Gastroesophageal sphincter (tissue), 4 donors: ENCODE data around the gene CRIM1. TPM values are rescaled to one million over a fixed set of nuclear protein-coding genes. Genes with fewer than 3 reads are reported as not detected.
A peak's percentile ranks its signal among the peaks of the same experiment; 100 is the strongest.

ENCODE experiments used
- ATAC-seq: fragments of 150-250 bp; one replicate; pipeline ENCODE4 v1.9.1; 2016; ENCODE audit warnings: mild to moderate bottlenecking, moderate library complexity
- H3K27ac ChIP-seq, 4 donors: fragments of 200-600 bp; sonication (generic) in 3 of 4; 1 replicate in 3 of 4; 2 replicates in 1 of 4; pipeline ENCODE4 v1.5.1; 2016 to 2019
- H3K27me3 ChIP-seq: fragments of 200-600 bp; sonication (generic); one replicate; pipeline ENCODE4 v1.5.1; 2019
- H3K36me3 ChIP-seq, 2 donors: fragments of 200-600 bp; sonication (generic); one replicate each; pipeline ENCODE4 v1.5.1; 2019; ENCODE audit warnings: control low read depth in 1 of 2
- H3K4me1 ChIP-seq, 3 donors: fragments of 200-600 bp; sonication (generic); 1 replicate in 2 of 3; 2 replicates in 1 of 3; pipeline ENCODE4 v1.5.1; 2016 to 2019; ENCODE audit warnings: control low read depth in 2 of 3
- H3K4me3 ChIP-seq, 2 donors: fragments of 200-600 bp; sonication (generic); one replicate each; pipeline ENCODE4 v1.5.1; 2019; ENCODE audit warnings: mild to moderate bottlenecking in 1 of 2, moderate library complexity in 1 of 2
- H3K9me3 ChIP-seq, 3 donors: fragments of 200-600 bp; sonication (generic); one replicate each; pipeline ENCODE4 v1.5.1; 2017 to 2019; ENCODE audit warnings: control low read depth in 2 of 3
- EP300 ChIP-seq: sonication (generic); formaldehyde crosslinking; IDR thresholded peaks from one replicate; pipeline ENCODE4 v1.6.1; 2017; ENCODE audit warnings: antibody characterized with exemption, mild to moderate bottlenecking
- POLR2A ChIP-seq, 2 donors: fragments of 450-650 bp; IDR thresholded peaks; one replicate each; pipeline ENCODE4 v1.6.1; 2017; ENCODE audit warnings: antibody characterized with exemption in 2 of 2, mild to moderate bottlenecking in 2 of 2, moderate library complexity in 1 of 2
- POLR2AphosphoS5 ChIP-seq: sonication (generic); formaldehyde crosslinking; IDR thresholded peaks from one replicate; pipeline ENCODE4 v1.6.1; 2017; ENCODE audit warnings: antibody characterized with exemption
- WGBS, 2 donors: methylation state at CpG; one replicate each; pipeline ENCODE4 v1.1.5; 2018; ENCODE audit warnings: low coverage in 1 of 2; 5-methylcytosine and 5-hydroxymethylcytosine counted together
- total RNA-seq, 4 donors: library from RNA; depleted of rRNA; stranded (reverse); fragments of >200 nt; gene quantifications; one replicate each; pipeline ENCODE4 v1.1.0, GENCODE V29; 2016
- TF ChIP-seq, protein P1 (sequence below), 4 experiments: fragments of 200-600 bp in 2 of 4; fragments of 450-650 bp in 2 of 4; sonication (generic) in 1 of 4; IDR thresholded peaks; one replicate each; pipeline ENCODE4 v1.5.1; 2017 to 2019; ENCODE audit warnings: antibody characterized with exemption in 4 of 4, mild to moderate bottlenecking in 2 of 4, moderate library complexity in 2 of 4

The CRIM1 gene
- total RNA-seq, 4 donors from 2014 or later, result 150 to 342 (median 203) TPM

DNA sequence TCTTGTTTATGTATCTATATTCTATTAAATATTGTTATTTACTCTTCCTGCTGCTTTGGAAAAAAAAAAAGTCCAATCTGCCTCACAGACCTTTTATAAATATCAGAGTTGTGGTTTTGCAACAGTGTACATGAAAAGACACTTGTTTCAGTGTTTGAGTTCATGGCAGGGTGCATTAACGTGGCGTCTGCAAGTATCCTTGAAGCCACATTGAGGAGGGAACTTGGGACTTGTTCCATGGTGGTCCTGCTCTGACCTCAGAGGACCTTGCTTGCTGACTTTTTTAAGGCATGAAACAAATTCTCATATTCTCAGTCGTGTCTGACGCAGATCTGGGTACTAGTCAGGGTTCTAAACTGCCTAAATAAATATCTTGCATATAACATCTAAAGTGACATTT lies 55.1 kb downstream of the CRIM1 start:
- 66% methylated on average over 4 of the region's 4 CpGs for WGBS, 2 donors
- no peak for ATAC-seq
- Histone ChIP-seq H3K27ac (peak overlapping the region in 3 of 4 donors; percentile 2 to 75 (median 73)), H3K9me3 (no peaks in the 10 kb centered on the region), H3K27me3 (no peaks in the 10 kb centered on the region), H3K4me3 (no peak overlapping the region), H3K4me1 (peaks cover 16 to 96% (median 21%) of the 10 kb centered on the region in 3 donors), H3K36me3 (no peaks in the 10 kb centered on the region)
- TF ChIP-seq EP300, result no peak
- TF ChIP-seq, protein P1, sequence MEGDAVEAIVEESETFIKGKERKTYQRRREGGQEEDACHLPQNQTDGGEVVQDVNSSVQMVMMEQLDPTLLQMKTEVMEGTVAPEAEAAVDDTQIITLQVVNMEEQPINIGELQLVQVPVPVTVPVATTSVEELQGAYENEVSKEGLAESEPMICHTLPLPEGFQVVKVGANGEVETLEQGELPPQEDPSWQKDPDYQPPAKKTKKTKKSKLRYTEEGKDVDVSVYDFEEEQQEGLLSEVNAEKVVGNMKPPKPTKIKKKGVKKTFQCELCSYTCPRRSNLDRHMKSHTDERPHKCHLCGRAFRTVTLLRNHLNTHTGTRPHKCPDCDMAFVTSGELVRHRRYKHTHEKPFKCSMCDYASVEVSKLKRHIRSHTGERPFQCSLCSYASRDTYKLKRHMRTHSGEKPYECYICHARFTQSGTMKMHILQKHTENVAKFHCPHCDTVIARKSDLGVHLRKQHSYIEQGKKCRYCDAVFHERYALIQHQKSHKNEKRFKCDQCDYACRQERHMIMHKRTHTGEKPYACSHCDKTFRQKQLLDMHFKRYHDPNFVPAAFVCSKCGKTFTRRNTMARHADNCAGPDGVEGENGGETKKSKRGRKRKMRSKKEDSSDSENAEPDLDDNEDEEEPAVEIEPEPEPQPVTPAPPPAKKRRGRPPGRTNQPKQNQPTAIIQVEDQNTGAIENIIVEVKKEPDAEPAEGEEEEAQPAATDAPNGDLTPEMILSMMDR (IDR thresholded peaks at IDR 0.05), result no peak
- no peak for TF ChIP-seq POLR2A (IDR thresholded peaks at IDR 0.05)
- TF ChIP-seq POLR2AphosphoS5, result no peak

DNA sequence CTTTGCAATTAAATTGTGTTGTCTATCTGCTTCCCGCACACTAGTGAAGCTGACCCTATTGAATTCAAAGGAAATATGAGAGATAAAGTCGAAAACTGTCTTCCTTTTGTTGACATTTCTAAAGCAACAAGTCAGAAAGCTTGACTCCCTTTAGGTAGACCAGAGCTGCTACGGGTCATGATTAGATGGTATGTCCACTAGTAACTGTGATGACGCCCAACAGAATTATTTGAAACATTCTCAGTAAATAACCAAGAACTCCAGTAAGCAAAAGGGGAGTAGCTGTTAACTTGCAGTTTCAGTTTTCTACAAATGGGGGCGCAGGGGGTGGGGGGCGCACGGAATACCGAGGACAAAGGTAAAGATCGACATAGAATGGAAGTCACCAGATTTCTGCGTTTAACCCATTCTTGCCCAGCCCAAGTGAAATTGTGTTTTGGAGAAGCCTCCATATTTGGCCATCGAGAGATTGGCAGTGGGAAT lies 56.4 kb downstream of the CRIM1 start:
- WGBS, 2 donors, result 51 to 60% methylated on average over 10 to 11 of the region's 11 CpGs
- H3K27ac ChIP-seq, result peak overlapping the region in 3 of 4 donors; percentile 20 to 55 (median 41)
- H3K27me3 ChIP-seq, result no peaks in the 10 kb centered on the region
- no peak overlapping the region for H3K4me3 ChIP-seq
- no peak for ATAC-seq
- H3K36me3 ChIP-seq, result no peaks in the 10 kb centered on the region
- no peaks in the 10 kb centered on the region for H3K9me3 ChIP-seq
- TF ChIP-seq POLR2A (IDR thresholded peaks at IDR 0.05) (no peak), POLR2AphosphoS5 (no peak), EP300 (no peak)
- TF ChIP-seq, protein P1 (IDR thresholded peaks at IDR 0.05), result no peak
- H3K4me1 ChIP-seq, result peaks cover 19 to 97% (median 27%) of the 10 kb centered on the region in 3 donors

DNA sequence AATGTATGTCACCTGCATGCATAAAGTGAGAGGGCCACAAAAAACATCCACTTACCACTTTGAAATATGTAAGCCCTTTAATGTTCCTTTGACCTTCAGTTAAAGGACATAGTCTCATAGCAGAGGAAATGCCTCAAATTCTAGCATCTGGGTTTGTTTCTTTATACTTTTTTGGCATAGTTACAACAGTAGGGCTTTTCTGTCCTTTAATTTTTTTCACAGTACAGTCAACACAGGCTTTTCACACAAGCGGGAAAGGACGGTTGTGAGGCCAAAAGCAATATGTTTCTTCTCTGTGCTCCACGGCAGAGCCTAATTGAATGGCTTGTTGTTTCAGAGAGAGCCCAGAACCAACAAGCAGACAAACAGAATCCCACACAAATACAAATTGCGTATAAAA lies 57.6 kb downstream of the CRIM1 start:
- Histone ChIP-seq H3K4me1 (peaks cover 22 to 97% (median 27%) of the 10 kb centered on the region in 3 donors), H3K9me3 (no peaks in the 10 kb centered on the region), H3K4me3 (no peak overlapping the region), H3K27me3 (no peaks in the 10 kb centered on the region), H3K27ac (peak overlapping the region in 3 of 4 donors; percentile 18 to 41 (median 32)), H3K36me3 (no peaks in the 10 kb centered on the region)
- TF ChIP-seq EP300, result no peak
- peak; percentile 55 for TF ChIP-seq POLR2AphosphoS5
- WGBS, 2 donors, result 48 to 81% methylated on average over 4 of the region's 4 CpGs
- ATAC-seq, result no peak

DNA sequence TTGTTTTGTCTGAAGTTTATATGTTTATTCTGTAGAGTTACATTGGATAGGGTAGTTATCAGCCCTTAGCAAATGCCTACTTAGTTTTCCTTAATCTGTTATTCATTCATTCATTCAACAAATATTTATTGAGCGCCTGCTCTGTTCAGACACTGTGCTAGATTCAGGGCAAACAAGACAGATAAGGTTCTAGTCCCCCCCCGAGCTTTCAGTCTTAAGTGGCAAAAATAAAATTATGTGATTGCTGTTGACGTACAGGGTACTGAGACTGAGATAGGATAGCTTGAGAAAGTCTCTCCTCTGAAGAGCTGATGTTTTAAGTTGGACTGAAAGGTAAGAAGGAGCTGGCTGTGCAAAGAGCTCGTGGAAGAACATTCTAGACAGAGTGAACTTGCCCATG lies 58.7 kb downstream of the CRIM1 start:
- Histone ChIP-seq H3K27ac (peak overlapping the region in 2 of 4 donors; percentile 18 to 32), H3K4me1 (peaks cover 18 to 96% (median 23%) of the 10 kb centered on the region in 3 donors)
- 93 to 100% methylated on average over 3 to 4 of the region's 4 CpGs for WGBS, 2 donors

DNA sequence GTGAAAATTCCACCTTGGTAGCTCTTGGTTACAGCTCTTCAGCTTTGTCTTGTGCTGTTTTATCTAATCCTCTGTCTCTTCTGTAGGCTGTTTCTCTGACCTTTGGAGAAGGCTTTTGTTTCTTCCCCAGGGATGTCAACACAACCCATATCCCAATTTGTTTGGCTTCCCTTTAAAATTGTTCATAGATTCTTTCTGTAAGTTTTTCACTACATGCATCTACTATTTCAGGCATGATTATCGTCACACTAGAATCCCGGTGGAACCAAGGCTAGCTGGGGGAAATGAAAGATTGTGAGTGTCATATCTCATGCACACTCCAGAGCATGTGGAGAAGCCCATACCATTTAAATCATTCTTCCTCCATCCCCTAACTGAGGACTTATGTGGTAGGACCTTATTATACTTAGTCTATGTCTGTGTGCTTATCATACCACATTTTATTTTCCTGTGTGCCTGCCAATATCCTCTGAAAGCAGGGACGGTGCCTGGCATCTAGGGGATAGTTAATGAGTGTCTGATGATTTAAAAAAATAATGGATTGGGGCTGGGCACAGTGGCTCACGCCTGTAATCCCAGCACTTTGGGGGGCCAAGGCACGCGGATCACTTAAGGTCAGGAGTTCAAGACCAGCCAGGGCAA lies 59.9 kb downstream of the CRIM1 start:
- TF ChIP-seq EP300 (no peak), POLR2A (IDR thresholded peaks at IDR 0.05) (no peak), POLR2AphosphoS5 (no peak)
- TF ChIP-seq, protein P1 (IDR thresholded peaks at IDR 0.05), result no peak
- ATAC-seq, result no peak

More for the DNA sequence above, 58.7 kb downstream of the CRIM1 start:
- ATAC-seq, result no peak
- Histone ChIP-seq H3K9me3 (no peaks in the 10 kb centered on the region), H3K27me3 (no peaks in the 10 kb centered on the region), H3K36me3 (no peaks in the 10 kb centered on the region), H3K4me3 (no peak overlapping the region)
- TF ChIP-seq POLR2A (IDR thresholded peaks at IDR 0.05) (no peak), POLR2AphosphoS5 (no peak), EP300 (no peak)
- TF ChIP-seq, protein P1 (IDR thresholded peaks at IDR 0.05), result no peak

More for the DNA sequence above, 59.9 kb downstream of the CRIM1 start:
- H3K4me3 ChIP-seq, result no peak overlapping the region
- H3K9me3 ChIP-seq, result no peaks in the 10 kb centered on the region
- H3K27me3 ChIP-seq, result no peaks in the 10 kb centered on the region
- 38 to 49% methylated on average over 3 to 6 of the region's 6 CpGs for WGBS, 2 donors
- no peaks in the 10 kb centered on the region for H3K36me3 ChIP-seq
- peaks cover 11 to 96% (median 25%) of the 10 kb centered on the region in 3 donors for H3K4me1 ChIP-seq
- H3K27ac ChIP-seq, result peak overlapping the region in 1 of 4 donors; percentile 18
